ENCODE results near the gene FAM20C.
"Not testable (repeated sequence)": the region's sequence is repeated elsewhere in the genome, so short reads cannot be mapped to it uniquely, and the experiment has no call there.

FAM20C gene

DNA sequence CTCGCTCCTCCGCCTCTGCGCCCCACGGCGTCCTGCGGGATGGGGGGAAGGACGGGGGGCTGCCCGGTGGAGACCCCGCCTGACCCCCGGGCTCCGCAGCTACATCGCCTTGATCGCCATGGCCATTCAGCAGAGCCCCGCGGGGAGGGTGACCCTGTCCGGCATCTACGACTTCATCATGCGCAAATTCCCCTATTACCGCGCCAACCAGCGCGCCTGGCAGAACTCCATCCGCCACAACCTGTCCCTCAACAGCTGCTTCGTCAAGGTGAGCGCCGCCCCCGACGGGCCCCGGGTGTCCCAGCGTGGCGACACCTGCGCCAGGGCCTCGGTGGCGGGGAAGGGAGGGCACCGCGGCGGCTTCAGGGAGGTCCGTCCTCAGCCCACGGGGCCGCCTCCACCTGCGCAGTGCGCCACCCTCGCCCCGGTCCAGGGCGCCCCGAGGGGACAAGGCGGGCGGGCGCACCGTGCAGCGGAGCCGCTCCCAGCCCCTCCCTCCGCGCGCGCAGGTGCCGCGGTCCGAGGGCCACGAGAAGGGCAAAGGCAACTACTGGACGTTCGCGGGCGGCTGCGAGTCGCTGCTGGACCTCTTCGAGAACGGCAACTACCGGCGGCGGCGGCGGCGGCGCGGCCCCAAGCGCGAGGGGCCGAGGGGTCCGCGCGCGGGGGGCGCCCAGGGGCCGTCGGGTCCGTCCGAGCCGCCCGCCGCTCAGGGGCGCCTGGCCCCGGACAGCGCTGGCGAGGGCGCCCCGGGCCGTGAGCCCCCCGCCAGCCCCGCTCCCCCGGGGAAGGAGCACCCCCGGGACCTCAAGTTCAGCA is 98.4 kb downstream of the FAM20C start:
- DNase-seq (ENCODE audit: low read depth in 2 of 2) = no peak

DNA sequence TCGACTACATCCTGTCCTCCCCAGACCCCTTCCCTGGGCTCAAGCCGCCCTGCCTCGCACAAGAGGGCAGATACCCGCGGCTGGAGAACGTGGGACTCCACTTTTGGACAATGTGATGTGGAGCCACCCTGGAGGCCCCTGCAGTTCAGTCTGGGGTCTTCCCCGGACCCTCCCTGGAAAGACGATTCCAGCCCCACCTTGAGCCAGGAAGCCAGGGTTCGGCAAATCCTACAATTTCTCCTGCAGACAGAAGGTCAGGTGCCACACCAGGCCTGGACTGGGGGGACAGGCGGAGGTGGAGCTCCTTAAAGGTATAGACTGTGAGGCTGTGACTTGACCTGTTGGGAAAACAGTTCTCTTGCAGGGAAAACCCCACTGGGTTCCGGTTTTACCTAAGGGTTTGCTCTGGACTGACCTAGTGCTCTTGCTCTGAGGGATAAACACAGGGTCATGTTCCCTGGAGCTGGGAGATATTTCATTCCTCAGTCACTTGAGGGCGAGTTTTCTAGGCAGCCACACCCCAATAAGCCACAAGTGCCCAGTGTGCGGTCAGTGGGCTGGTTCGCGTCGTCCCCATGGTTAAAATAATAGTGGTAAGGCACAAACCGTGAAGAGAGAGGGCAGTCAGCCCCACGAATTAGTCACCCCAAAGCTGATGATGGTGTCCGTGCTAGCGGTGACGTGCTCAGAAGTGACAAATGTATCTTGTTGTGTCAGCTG is 99.2 kb downstream of the FAM20C start:
- no peak for DNase-seq (ENCODE audit: low read depth in 2 of 2)

DNA sequence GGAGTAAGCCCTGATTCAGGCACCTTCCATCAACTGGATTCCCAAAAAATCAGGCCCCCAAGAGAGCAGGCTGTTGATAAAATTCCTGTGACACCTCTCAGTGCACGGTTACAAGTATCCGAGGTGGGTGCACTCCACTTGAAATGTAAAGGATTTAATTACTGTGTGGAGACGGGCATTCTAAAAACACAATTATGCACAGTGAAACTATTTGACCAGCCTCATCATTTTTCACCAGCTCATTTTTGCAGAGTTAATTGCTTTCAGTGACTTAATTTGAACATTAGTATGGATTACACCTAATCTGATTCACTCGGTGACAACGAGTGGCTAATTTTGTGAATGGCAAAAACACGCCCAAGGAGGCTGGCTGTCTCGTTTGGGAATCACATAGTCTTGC is 99.9 kb downstream of the FAM20C start:
- DNase-seq (ENCODE audit: low read depth in 2 of 2) = no peak

DNA sequence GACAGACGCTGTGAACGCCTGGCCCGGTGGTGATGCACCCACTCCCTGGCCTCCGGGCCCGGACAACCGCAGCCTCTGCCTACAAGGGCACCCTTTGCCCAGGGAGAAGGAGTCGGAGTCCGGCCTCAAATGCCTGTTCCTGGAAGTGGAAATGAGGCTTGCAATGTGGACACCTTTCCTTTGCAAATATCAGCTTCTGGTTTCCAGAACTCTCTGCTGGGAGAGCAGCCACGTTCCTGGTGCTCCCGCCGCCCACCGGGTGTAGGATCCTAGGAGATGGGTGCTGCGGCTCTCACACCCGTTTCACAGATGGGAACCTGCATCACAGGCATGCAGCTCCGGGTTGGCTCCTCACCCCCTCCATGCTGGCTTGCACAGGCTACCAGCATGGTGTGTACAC is 100.5 kb downstream of the FAM20C start:
- DNase-seq (ENCODE audit: low read depth in 2 of 2) = no peak

DNA sequence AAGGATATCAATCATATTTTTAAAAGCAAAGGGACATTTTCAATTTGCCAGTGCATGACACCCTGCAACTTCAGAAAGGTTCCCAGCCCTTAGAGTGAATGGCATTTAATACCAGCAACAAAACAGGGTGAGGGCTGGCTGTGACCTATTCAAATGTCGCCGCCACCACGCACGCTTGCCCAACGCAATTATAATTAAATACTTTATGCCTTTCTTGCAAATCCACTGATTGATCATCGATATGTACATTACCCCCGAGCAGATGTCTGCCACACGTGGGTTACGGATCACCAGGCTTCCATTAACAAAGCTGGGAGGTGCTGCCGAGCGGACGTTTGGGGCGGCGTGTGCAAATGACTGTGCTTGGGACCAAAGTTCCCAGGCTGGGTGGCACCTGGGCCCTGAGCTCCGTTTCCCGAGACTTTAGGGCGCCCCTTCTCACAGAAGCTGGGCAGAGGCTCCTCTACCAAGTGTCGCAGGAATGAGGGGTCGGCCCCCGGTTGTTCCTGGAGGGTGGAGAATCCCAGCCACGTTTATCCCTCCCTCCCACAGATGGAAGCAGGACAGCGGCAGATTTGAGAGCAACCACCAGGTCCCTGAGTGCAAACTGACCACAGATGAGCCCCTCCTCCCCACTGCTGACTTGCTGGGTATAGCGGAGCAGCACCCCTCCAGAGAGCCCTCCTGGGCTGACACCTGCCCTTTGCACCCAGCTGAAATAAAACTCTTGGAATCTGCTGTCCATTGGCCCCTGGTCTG is 101.5 kb downstream of the FAM20C start:
- DNase-seq (ENCODE audit: low read depth in 2 of 2) = no peak

DNA sequence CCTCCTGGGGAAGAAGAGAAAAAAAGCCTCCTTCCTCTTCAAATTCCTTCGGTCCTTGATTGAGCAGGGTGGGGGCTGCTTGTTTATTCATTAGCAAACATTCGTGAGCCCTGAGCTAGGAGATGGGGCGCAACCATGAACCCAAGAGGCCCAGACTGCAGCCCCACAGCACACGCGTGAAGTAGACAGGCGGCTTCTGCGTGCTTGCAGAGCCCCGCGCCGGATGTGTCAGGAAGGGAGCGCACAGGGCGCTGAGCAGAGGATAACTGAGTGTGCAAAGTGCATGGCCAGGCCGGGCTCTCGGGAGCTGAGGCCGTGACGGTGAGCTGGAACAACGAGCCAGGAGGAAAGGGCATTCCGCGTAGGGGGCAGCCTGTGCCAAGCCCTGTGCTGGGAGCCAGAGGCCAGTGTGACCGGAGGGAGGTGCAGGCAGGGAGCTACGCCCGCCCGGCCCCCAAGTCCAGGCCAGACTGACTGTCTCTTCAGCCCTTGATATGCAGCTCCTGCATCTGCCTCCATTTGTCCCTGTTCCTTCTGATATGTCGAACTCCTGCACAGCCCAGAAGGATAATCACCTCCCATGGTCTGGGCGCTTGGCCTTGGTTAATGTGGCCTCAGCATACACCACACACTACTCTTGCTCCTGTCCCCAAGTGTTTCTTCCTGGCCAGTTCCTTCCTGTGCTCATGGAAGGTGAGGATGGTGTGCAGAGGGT is 102.2 kb downstream of the FAM20C start:
- no peak for DNase-seq (ENCODE audit: low read depth in 2 of 2)

DNA sequence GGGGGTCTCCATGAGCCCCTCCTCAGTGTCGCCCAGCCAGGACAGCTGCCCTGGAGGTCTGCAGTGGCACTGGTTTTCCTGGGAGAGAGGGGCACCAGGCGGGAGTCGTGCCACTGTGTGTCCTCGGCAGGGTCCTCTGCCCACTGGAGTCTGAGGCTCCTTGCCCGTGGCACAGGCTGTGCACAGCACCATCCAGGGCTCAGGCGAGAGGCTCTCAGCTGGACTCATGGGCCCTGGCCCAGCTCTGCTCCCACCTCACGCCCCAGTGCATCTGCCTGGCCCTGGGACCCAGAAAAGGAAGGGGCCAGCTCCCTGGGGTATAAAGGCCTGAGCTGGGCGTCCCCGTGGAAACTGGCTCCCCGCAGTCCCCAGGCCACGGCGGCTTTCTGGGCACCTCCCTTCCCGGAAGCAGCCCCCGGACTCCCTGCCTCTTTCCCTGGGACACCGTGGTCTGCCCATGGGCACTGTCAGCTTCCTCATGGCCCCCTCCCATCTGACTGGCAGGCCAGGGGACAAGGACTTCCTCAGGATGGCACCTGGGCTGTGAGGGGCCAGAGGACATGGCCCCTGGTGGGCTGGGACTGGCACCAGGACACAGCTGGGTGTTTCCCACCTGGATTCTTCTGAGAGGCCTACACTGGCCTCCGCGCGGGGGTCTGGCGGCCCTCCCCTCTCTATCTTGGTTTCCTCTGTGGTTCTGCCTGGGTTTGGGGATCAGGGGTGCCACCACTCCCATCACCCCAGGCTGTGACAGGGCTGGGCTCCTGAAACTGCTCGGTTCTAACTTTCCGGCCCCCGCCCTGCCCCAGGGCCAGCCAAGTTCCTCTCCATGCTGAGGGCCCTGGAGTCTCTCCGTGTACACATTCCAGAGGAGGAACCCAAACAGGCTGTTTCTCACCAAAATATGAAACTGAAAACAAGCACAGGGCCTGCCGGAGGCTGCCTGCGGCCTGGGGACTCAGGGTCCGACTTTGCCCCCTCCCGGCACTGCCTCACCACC is 103.1 kb downstream of the FAM20C start:
- no peak for DNase-seq (ENCODE audit: low read depth in 2 of 2)

DNA sequence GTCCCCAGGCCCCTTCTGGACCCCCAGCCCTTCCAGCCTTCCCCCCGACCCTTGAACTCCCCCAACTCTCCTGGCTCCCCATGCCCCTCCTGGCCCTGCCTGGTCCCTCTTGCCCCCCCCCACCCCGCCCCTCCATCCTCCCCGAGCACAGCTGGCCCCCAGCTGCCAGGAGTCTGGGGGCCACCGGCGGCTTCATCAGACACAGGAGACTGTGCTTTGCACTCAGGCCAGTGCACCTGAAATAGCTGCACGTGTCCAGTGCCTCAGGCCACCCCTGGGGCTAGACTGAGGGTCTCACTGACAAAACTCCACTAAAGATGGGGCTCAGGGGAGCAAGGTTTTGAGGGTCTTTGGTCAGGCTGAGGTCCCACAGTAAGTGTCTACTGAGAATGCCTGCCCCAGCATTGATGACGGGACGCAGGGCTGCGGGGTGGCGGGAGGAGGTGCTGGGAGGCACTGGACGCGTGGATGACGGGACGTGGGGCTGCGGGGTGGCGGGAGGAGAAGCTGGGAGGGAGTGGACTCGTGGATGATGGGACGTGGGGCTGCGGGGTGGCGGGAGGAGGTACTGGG is 104.1 kb downstream of the FAM20C start:
- DNase-seq (ENCODE audit: low read depth in 2 of 2) = no peak

DNA sequence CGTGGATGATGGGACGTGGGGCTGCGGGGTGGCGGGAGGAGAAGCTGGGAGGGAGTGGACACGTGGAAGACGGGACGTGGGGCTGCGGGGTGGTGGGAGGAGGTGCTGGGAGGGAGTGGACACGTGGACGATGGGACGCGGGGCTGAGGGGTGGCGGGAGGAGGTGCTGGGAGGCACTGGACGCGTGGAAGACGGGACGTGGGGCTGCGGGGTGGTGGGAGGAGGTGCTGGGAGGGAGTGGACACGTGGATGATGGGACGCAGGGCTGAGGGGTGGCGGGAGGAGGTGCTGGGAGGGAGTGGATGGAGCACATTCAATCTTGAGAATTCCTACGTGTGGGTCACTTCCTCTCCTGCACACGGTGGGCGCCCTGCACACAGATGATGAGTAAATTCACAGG is 104.8 kb downstream of the FAM20C start:
- not testable (repeated sequence) for DNase-seq (ENCODE audit: low read depth in 2 of 2)

DNA sequence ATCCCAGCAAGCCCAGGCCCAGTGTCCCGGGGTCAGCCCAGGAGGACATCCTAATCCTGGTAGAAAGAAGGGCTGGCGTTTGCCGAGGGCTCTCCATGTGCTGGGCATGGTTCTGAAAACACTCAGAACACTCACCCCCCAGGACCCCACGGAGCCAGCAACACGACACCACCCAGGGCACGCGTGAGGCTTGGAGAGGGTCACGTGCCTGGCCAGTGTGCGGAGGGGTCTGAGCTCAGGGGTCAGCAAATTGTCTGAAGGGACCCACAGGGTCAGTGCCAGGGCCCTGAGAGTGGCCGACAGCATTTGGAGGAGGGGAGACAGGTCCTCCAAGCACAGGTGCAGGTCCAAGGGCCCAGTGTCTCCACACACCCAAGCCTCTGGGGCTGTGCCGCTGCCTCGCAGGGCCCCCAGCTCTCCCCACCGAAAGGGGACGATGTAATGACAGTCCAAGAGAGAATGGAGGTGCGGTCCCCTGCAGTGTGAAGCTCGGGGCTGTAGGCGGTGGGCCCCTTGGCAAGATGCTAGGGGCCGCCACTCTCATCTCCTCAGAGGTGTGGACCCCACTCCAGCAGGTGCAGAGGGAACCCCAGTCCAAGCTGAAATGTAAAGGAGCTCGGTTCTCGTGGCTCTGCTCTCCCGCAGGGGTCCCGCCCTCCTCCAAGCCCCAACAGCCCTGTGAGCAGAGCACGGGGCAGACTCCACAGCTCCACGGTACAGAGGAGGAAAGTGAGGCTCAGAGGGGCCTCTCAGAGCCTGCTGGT is 105.4 kb downstream of the FAM20C start:
- DNase-seq (ENCODE audit: low read depth in 2 of 2) = no peak

DNA sequence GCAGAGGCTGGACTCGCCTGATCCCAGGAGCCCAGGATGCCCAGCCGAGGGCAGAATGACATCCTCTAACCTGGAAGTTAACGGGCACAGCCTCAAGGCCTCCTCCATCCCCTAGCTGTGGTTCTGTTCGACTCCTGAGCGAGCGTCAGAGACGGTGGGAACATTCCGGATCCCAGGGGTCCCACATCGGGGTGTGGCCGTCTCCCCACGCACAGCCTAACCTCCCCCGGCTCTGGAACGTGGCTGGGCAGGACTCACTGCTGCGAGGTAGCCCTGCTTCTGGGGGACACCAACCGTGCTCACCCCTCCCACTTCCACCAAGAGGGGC is 106.0 kb downstream of the FAM20C start:
- DNase-seq (ENCODE audit: low read depth in 2 of 2) = no peak

DNA sequence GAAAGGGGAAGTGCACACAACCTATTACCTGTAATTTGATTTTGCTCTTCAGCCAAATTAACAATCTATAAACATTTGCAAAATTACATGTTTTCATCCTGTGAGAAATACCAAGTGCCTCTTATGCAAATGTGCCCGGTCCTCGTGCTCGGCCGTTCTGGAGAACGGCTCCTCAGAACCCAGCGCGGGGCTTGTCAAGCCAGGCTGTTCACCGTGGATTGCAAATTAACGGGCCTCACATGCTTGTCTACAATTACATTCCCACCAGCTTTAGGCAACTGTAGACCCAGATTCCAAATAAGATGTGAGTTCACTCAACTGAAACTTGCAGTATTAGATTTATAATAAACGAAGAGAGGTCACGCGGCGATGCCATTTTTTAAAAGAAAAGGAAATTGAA is 106.4 kb downstream of the FAM20C start:
- no peak for DNase-seq (ENCODE audit: low read depth in 2 of 2)

DNA sequence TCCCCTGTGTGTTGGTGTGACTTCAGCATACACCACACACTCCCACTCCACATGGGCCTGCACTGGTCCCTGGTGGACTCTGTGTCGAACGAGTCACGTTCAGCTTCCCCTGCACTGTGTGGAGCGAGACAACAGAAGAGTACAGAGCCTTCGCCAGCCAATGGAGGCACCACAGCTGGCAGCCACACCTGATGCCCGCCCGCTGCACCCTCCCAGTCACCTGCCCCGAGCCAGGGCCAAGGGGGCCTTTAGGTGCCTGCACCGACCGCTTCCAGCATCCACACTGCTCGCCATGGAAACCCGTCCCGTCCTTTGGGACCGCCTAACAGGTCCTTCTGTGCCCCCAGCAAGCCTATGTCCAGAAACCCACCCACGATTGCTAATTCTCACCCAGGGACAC is 106.8 kb downstream of the FAM20C start:
- no peak for DNase-seq (ENCODE audit: low read depth in 2 of 2)

DNA sequence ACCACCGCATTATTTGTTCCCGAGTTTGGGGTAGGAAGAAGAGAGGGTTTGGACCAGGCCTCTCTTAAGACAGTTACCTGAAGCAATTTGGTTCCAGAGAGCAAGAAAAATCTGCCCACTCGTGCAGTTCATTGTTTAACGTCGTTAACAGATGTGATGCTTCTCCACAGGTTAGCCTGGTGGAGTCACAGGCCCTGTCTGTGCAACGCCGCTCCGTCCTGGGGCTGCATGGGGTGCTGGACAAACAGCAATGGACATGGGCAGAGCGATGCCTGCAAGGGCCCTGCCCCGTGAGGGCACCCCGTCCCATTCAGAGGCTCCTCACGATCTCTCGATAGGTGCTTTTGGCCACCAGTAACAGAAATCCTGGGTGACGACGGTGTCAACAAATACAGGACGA is 107.3 kb downstream of the FAM20C start:
- DNase-seq (ENCODE audit: low read depth in 2 of 2) = no peak

DNA sequence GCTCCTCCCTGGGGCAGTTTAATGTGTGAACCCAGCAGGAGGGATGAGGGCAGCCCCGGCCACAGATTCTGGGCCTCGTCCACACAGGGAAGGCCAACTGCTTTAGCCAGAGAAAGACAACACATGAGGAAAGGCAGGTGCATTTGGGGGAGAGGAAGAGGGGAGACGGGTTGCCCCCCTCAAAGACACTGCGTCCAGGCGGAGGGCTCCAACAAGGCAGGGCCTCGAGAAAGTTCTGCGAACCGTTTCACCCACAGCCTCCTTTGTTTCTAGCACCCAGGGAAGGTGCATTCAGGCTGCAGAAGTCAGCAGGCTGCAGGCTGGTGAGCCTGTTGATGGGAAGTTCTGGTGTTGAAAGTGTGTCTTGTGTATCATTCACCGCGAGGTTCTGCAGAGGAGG is 107.7 kb downstream of the FAM20C start:
- no peak for DNase-seq (ENCODE audit: low read depth in 2 of 2)

DNA sequence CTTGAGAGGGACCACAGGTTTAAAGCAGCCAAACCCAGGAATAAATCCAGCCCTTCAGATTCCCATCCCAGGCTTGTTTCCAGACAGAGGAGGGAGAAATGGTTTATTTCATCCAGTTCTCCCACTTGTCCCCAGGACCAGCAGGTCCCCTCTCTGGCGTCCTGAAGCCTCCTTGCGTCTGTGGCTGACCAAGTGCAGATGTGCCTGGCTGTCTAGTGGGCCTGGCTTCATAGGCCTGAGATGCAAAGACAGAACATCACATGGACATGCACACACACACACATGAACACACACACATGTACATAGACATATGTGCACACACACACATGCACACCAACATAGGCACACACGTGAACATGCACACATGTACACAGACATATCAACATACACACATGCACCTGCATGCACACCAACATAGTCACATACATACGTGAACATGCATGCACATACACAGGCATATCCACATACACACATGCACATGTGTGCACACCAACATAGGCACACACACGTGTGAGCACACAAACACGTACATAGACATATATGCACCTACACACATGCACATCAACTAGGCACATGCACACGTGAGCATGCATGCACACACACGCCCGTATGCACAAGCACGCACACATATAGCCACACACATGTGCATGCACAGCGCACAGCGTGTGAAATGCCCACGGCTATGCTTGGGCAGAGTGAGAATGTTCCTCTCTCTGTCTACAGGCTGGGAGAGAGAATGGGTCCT is 108.3 kb downstream of the FAM20C start:
- no peak for DNase-seq (ENCODE audit: low read depth in 2 of 2)

DNA sequence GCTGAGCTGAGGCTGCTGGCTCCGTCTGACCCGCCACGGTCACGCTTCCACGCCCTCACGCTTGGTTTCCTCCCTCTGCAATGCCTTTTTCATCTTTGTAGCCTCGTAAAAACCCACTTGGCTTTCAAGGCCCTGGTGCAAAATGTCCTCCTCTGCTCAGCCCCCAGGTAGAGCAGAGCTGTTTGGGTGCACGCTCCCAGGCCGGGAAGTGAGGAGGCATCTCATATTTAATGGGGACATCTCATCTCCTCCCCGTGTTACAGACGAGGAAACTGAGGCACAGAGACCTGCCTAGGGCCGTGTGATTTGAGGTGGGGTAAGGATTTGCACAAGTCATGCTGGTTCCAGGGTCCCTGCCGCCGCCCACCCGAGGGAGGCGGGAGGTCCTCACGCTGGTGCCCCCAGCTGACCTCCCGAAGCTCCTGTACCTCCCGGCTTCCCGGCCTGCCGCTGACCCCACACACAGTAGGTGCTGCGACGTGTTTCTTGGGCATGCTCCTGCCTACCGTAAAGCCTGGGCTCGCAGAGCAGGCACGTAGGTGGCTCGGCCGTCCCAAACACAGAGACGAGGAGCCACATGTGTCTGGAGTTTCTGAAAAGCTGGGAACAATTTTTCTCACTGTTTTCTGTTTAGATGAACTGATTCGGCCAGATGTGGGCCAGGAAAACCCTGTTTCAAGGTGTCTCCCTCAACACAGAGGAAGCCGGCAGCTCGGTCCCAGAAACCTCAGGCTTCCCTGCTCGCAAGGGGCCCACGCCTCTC is 109.1 kb downstream of the FAM20C start:
- no peak for DNase-seq (ENCODE audit: low read depth in 2 of 2)

Data from stimulated activated CD4-positive, alpha-beta T cell treated with anti-CD3 and anti-CD28 coated beads, Interleukin-12 subunit alpha, Interleukin-12 subunit beta, amount 100 ng/mL, for 24 hours (primary cell).